Measurements from ENCODE around the gene HIGD1B. TPM values are rescaled to one million over a fixed set of nuclear protein-coding genes. Genes with fewer than 3 reads are reported as not detected.

HIGD1B gene
- total and polyA plus RNA-seq, 12 donors = 0.50 to 7.1 (median 1.8) TPM; not detected in 8

- DNase-seq = no peak
- H3K9me3 ChIP-seq (replicated peaks in 1 of 3) = no peaks in the 10 kb centered on the region
- peaks cover 0 to 17% of the 10 kb centered on the region in 2 donors for H3K4me1 ChIP-seq (replicated peaks in 1 of 2)
- no peak overlapping the region for H3K27ac ChIP-seq
- H3K36me3 ChIP-seq (replicated peaks in 1 of 2) = peaks cover 0 to 88% of the 10 kb centered on the region in 2 donors
- intact Hi-C loops (cut with DNase I) = no loop called here
- no peaks in the 10 kb centered on the region for H3K27me3 ChIP-seq
- 80 to 89% (median 86%) methylated on average over 5 of the region's 5 CpGs for WGBS, 4 donors
- TF ChIP-seq CTCF (IDR thresholded peaks at IDR 0.05) (no peak), POLR2A (IDR thresholded peaks at IDR 0.05) (no peak)
- no peak overlapping the region for H3K4me3 ChIP-seq
Observed at GRCh38 chr17:44877121-44877520, 29.4 kb downstream of the HIGD1B start.

DNA sequence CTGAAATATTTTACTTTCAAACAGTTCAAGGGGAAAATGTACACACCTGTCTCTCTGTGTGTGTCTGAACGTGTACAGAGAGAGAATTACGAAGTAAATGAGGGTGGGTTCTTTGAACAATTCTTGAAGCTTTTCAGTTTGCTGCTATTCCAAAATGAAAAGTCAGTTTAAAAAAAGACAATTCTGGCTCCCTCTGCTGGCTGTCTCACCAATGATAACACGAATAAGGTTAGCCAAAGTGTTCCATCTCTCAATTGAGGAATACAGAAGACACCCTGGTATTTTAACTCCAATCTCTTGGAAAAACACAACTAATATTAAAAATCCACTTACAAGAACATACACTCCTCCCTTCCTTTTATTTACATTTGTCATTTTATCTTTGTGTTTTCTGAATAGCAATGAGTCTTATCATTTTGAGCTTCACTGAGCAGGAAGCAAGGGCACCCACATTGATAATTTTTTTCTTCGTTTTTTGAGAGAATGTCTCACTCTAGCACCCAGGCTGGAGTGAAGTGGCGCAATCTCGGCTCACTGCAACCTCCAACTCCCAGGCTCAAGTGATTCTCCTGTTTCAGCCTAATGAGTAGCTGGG is 31.0 kb downstream of the HIGD1B start:
- H3K36me3 ChIP-seq (replicated peaks in 1 of 2) = peaks cover 0 to 91% of the 10 kb centered on the region in 2 donors
- no peak overlapping the region for H3K4me3 ChIP-seq
- peaks cover 0 to 11% of the 10 kb centered on the region in 2 donors for H3K4me1 ChIP-seq (replicated peaks in 1 of 2)
- intact Hi-C loops (cut with DNase I) = no loop called here
- TF ChIP-seq CTCF (IDR thresholded peaks at IDR 0.05) (peak; percentile 27 to 61 (median 49)), POLR2A (IDR thresholded peaks at IDR 0.05) (no peak)
- H3K9me3 ChIP-seq (replicated peaks in 1 of 3) = no peaks in the 10 kb centered on the region
- DNase-seq = peak in 5 of 7 donors; percentile 26 to 63 (median 52)
- 44 to 49% (median 48%) methylated on average over 6 of the region's 6 CpGs for WGBS, 4 donors
- no peaks in the 10 kb centered on the region for H3K27me3 ChIP-seq
- no peak overlapping the region for H3K27ac ChIP-seq

DNA sequence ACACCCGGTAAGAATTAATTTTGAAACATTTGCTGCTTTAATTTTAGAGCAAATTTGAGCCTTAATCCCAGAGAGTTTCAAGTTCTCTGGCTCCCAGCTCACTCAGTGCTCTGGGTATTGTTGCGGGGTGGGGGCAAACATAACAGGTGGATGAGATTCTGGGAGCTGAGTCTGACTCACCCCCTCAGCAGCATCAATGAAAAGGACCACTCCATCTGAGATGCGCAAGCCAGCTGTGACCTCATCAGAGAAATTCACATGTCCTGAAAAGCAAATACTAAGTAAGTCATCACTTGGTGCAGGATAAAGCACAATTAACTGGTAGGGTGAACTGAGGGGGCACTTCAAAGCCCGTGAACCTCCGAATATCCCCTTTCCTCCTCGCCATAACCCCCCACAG is 31.7 kb downstream of the HIGD1B start:
- intact Hi-C loops (cut with DNase I) = no loop called here
- DNase-seq = no peak
- Histone ChIP-seq H3K27me3 (no peaks in the 10 kb centered on the region), H3K4me1 (replicated peaks in 1 of 2) (peaks cover 1 to 11% of the 10 kb centered on the region in 2 donors), H3K36me3 (replicated peaks in 1 of 2) (peaks cover 0 to 93% of the 10 kb centered on the region in 2 donors), H3K27ac (peak overlapping the region in 1 of 5 donors; percentile 3), H3K4me3 (no peak overlapping the region), H3K9me3 (replicated peaks in 1 of 3) (no peaks in the 10 kb centered on the region)
- WGBS, 4 donors = 78 to 95% (median 86%) methylated on average over 6 of the region's 6 CpGs
- TF ChIP-seq POLR2A (IDR thresholded peaks at IDR 0.05) = no peak
- TF ChIP-seq CTCF (IDR thresholded peaks at IDR 0.05) = no peak

- H3K4me3 ChIP-seq = no peak overlapping the region
- no peaks in the 10 kb centered on the region for H3K27me3 ChIP-seq
- no peaks in the 10 kb centered on the region for H3K9me3 ChIP-seq (replicated peaks in 1 of 3)
- WGBS, 4 donors = 42 to 63% (median 52%) methylated on average over 2 of the region's 2 CpGs
- peak in 4 of 7 donors; percentile 31 to 52 (median 37) for DNase-seq
- H3K36me3 ChIP-seq (replicated peaks in 1 of 2) = peaks cover 0 to 93% of the 10 kb centered on the region in 2 donors
- H3K27ac ChIP-seq = peak overlapping the region in 2 of 5 donors; percentile 3 to 42
- intact Hi-C loops (cut with DNase I) = no loop called here
- TF ChIP-seq POLR2A (IDR thresholded peaks at IDR 0.05) (no peak), CTCF (IDR thresholded peaks at IDR 0.05) (no peak)
- peaks cover 6 to 18% of the 10 kb centered on the region in 2 donors for H3K4me1 ChIP-seq (replicated peaks in 1 of 2)
Observed at GRCh38 chr17:44880062-44880461, 32.4 kb downstream of the HIGD1B start.

Measured in adrenal gland (tissue), 12 donors.